ENCODE results near the gene TTC7B. TPM values are rescaled to one million over a fixed set of nuclear protein-coding genes. Genes with fewer than 3 reads are reported as not detected.

The TTC7B gene
- total and polyA plus RNA-seq, 10 of the 15 experiments (the other 5 are each of a cell fraction or from before 2014, with no cell fraction given), result under 0.01 to 1.1 (median 0.26) TPM; not detected in 2

GRCh38 chr14:90785876-90786450 lies 30.3 kb downstream of the TTC7B start:
- Histone ChIP-seq H3K36me3 (ENCODE audit: control insufficient read depth in 2 of 2, insufficient read depth in 2 of 2, low read length in 1 of 2) (no peaks in the 10 kb centered on the region), H4K20me1 (ENCODE audit: control insufficient read depth, insufficient read depth) (no peaks in the 10 kb centered on the region), H3K4me1 (ENCODE audit: control insufficient read depth, insufficient read depth, low read length) (no peaks in the 10 kb centered on the region), H3K4me3 (no peak overlapping the region), H3K4me2 (ENCODE audit: control insufficient read depth, insufficient read depth) (no peak overlapping the region), H3K27me3 (replicated peaks in 1 of 2; ENCODE audit: control insufficient read depth in 2 of 2, insufficient read depth in 2 of 2, low read length in 1 of 2) (no peaks in the 10 kb centered on the region; a peak in 1 of 4 replicates), H3K9ac (ENCODE audit: control insufficient read depth, insufficient read depth, low read length) (no peak overlapping the region), H3K27ac (ENCODE audit: control insufficient read depth, insufficient read depth) (no peak overlapping the region), H3K79me2 (ENCODE audit: control insufficient read depth, insufficient read depth, low read length) (no peaks in the 10 kb centered on the region), H2AFZ (ENCODE audit: control insufficient read depth, low read depth, low read length) (no peak overlapping the region), H3K9me3 (replicated peaks; ENCODE audit: control insufficient read depth, insufficient read depth, low read length) (no peaks in the 10 kb centered on the region)
- CTCF ChIA-PET, result interaction anchor here (0.8 to 1.3 kb wide), 2 partner anchors 17 to 32 kb away, joined by 3 read pairs; no protein-coding TSS in a partner anchor
- RAD21 ChIA-PET (ENCODE audit: unreplicated experiment), result no interaction called here
- no TSS peak for BruUV-seq (replicated peaks)
- ATAC-seq (no peak), DNase-seq (ENCODE audit: low read depth, low spot score) (no peak), FAIRE-seq (no peak)
- intact Hi-C loops (cut with micrococcal nuclease; ENCODE audit: unreplicated experiment) (no loop called here), in situ Hi-C loops (cut with MboI) (no loop called here)
- SMC1A ChIA-PET (ENCODE audit: uncharacterized antibody, unreplicated experiment), result no interaction called here
- TF ChIP-seq POLR2AphosphoS2 (IDR thresholded peaks at IDR 0.05; ENCODE audit: low read depth, low read length) (no peak), ZNF384 (IDR thresholded peaks at IDR 0.05; ENCODE audit: borderline replicate concordance, low read depth, low read length) (no peak), MTA3 (IDR thresholded peaks at IDR 0.05; ENCODE audit: borderline replicate concordance, low read length) (no peak), CUX1 (IDR thresholded peaks at IDR 0.05; ENCODE audit: insufficient replicate concordance, low read depth, low read length) (no peak), CBX3 (IDR thresholded peaks at IDR 0.05; ENCODE audit: borderline replicate concordance, low read depth) (no peak)
- POLR2A ChIA-PET, result no interaction called here
- WGBS (ENCODE audit: insufficient coverage, insufficient replicate concordance, low lambda C conversion rate, missing lambda C conversion rate), result 58% methylated on average over 15 of the region's 15 CpGs
